Measurements from ENCODE around the gene TRIM4. TPM values are rescaled to one million over a fixed set of nuclear protein-coding genes. Genes with fewer than 3 reads are reported as not detected.
"Not testable (repeated sequence)": the region's sequence is repeated elsewhere in the genome, so short reads cannot be mapped to it uniquely, and the experiment has no call there.

TRIM4 gene
- total RNA-seq, 2 experiments from 2014 or later, result 26.7 to 28.0 TPM

- H3K36me3 Mint-ChIP-seq (ENCODE audit: low read depth), result peaks cover 39% of the 10 kb centered on the region
- H3K27ac Mint-ChIP-seq, result peak overlapping the region; percentile 98
- H3K4me1 Mint-ChIP-seq (ENCODE audit: low read depth), result peaks cover 36% of the 10 kb centered on the region
- H3K4me3 Mint-ChIP-seq, result peak overlapping the region; percentile 97
- ATAC-seq (no peak), DNase-seq (no peak)
- no peaks in the 10 kb centered on the region for H3K9me3 Mint-ChIP-seq (ENCODE audit: insufficient read depth)
- POLR2A ChIA-PET, result interaction anchor here (0.6 to 2.4 kb wide), 24 partner anchors 9 to 569 kb away, joined by 3 to 13 read pairs (median 4); partner anchors contain the start of genes GJC3, MBLAC1, MCM7 and ZKSCAN1
- peaks cover 2% of the 10 kb centered on the region for H3K27me3 Mint-ChIP-seq (ENCODE audit: low read depth)
- CTCF ChIA-PET, result interaction anchor here (1.1 to 10.4 kb wide), 13 partner anchors 10 to 360 kb away, joined by 3 to 168 read pairs (median 9); partner anchors contain the start of genes AZGP1, GJC3 and ZKSCAN1
Measured at GRCh38 chr7:99919814-99920112, 433 bp upstream of the TRIM4 start.

- Mint-ChIP-seq H3K36me3 (ENCODE audit: low read depth) (peaks cover 36% of the 10 kb centered on the region), H3K9me3 (ENCODE audit: insufficient read depth) (no peaks in the 10 kb centered on the region), H3K4me1 (ENCODE audit: low read depth) (peaks cover 20% of the 10 kb centered on the region), H3K4me3 (no peak overlapping the region), H3K27ac (no peak overlapping the region), H3K27me3 (ENCODE audit: low read depth) (no peaks in the 10 kb centered on the region)
- POLR2A ChIA-PET, result no interaction called here
- ATAC-seq, result no peak
- CTCF ChIA-PET, result interaction anchor here (0.6 to 10.4 kb wide), 3 partner anchors 59 to 79 kb away, joined by 3 to 168 read pairs (median 4); no protein-coding TSS in a partner anchor
- no peak for DNase-seq
Measured at GRCh38 chr7:99910976-99911375, 8.4 kb downstream of the TRIM4 start.

- no peaks in the 10 kb centered on the region for H3K27me3 Mint-ChIP-seq (ENCODE audit: low read depth)
- H3K4me1 Mint-ChIP-seq (ENCODE audit: low read depth), result peaks cover 15% of the 10 kb centered on the region
- H3K36me3 Mint-ChIP-seq (ENCODE audit: low read depth), result peaks cover 70% of the 10 kb centered on the region
- no peak overlapping the region for H3K27ac Mint-ChIP-seq
- H3K4me3 Mint-ChIP-seq, result no peak overlapping the region
- DNase-seq (no peak), ATAC-seq (no peak)
- ChIA-PET CTCF (no interaction called here), POLR2A (no interaction called here)
- peaks cover 6% of the 10 kb centered on the region for H3K9me3 Mint-ChIP-seq (ENCODE audit: insufficient read depth)
Measured at GRCh38 chr7:99901581-99901980, 17.7 kb downstream of the TRIM4 start.

- POLR2A ChIA-PET, result no interaction called here
- peaks cover 15% of the 10 kb centered on the region for H3K4me1 Mint-ChIP-seq (ENCODE audit: low read depth)
- CTCF ChIA-PET, result no interaction called here
- H3K27ac Mint-ChIP-seq, result no peak overlapping the region
- H3K4me3 Mint-ChIP-seq, result no peak overlapping the region
- no peak for ATAC-seq
- H3K27me3 Mint-ChIP-seq (ENCODE audit: low read depth), result no peaks in the 10 kb centered on the region
- no peak for DNase-seq
- peaks cover 63% of the 10 kb centered on the region for H3K36me3 Mint-ChIP-seq (ENCODE audit: low read depth)
- peaks cover 6% of the 10 kb centered on the region for H3K9me3 Mint-ChIP-seq (ENCODE audit: insufficient read depth)
Measured at GRCh38 chr7:99899830-99900519, 19.4 kb downstream of the TRIM4 start.

GRCh38 chr7:99898836-99899235 lies 20.5 kb downstream of the TRIM4 start:
- peaks cover 6% of the 10 kb centered on the region for H3K9me3 Mint-ChIP-seq (ENCODE audit: insufficient read depth)
- POLR2A ChIA-PET, result no interaction called here
- H3K36me3 Mint-ChIP-seq (ENCODE audit: low read depth), result peaks cover 61% of the 10 kb centered on the region
- CTCF ChIA-PET, result no interaction called here
- no peak for DNase-seq
- H3K27me3 Mint-ChIP-seq (ENCODE audit: low read depth), result no peaks in the 10 kb centered on the region
- no peak overlapping the region for H3K27ac Mint-ChIP-seq
- no peak for ATAC-seq
- no peak overlapping the region for H3K4me3 Mint-ChIP-seq
- H3K4me1 Mint-ChIP-seq (ENCODE audit: low read depth), result peaks cover 15% of the 10 kb centered on the region

GRCh38 chr7:99898023-99898357 lies 21.3 kb downstream of the TRIM4 start:
- no peaks in the 10 kb centered on the region for H3K27me3 Mint-ChIP-seq (ENCODE audit: low read depth)
- peaks cover 6% of the 10 kb centered on the region for H3K9me3 Mint-ChIP-seq (ENCODE audit: insufficient read depth)
- peaks cover 15% of the 10 kb centered on the region for H3K4me1 Mint-ChIP-seq (ENCODE audit: low read depth)
- no peak for DNase-seq
- ChIA-PET CTCF (no interaction called here), POLR2A (no interaction called here)
- peak overlapping the region; percentile 45 for H3K27ac Mint-ChIP-seq
- ATAC-seq, result no peak
- H3K36me3 Mint-ChIP-seq (ENCODE audit: low read depth), result peaks cover 56% of the 10 kb centered on the region
- no peak overlapping the region for H3K4me3 Mint-ChIP-seq

GRCh38 chr7:99897322-99898022 lies 21.9 kb downstream of the TRIM4 start:
- ATAC-seq (no peak), DNase-seq (no peak)
- ChIA-PET CTCF (no interaction called here), POLR2A (interaction anchor here (1.4 kb wide), 1 partner anchor 338 kb away, joined by 3 read pairs; no protein-coding TSS in a partner anchor)
- Mint-ChIP-seq H3K4me3 (no peak overlapping the region), H3K36me3 (ENCODE audit: low read depth) (peaks cover 56% of the 10 kb centered on the region), H3K27ac (peak overlapping the region; percentile 45), H3K4me1 (ENCODE audit: low read depth) (peaks cover 15% of the 10 kb centered on the region), H3K27me3 (ENCODE audit: low read depth) (no peaks in the 10 kb centered on the region), H3K9me3 (ENCODE audit: insufficient read depth) (peaks cover 6% of the 10 kb centered on the region)

- Mint-ChIP-seq H3K4me3 (no peak overlapping the region), H3K4me1 (ENCODE audit: low read depth) (peaks cover 15% of the 10 kb centered on the region), H3K27ac (no peak overlapping the region), H3K27me3 (ENCODE audit: low read depth) (no peaks in the 10 kb centered on the region), H3K36me3 (ENCODE audit: low read depth) (peaks cover 60% of the 10 kb centered on the region), H3K9me3 (ENCODE audit: insufficient read depth) (peaks cover 6% of the 10 kb centered on the region)
- ChIA-PET CTCF (no interaction called here), POLR2A (no interaction called here)
- DNase-seq (no peak), ATAC-seq (no peak)
Measured at GRCh38 chr7:99894738-99895137, 24.6 kb downstream of the TRIM4 start.

GRCh38 chr7:99893280-99893679 lies 26.1 kb downstream of the TRIM4 start:
- CTCF ChIA-PET, result no interaction called here
- no peaks in the 10 kb centered on the region for H3K27me3 Mint-ChIP-seq (ENCODE audit: low read depth)
- ATAC-seq, result no peak

GRCh38 chr7:99890348-99890747 lies 29.0 kb downstream of the TRIM4 start:
- not testable (repeated sequence) for H3K27ac Mint-ChIP-seq; H3K4me1 Mint-ChIP-seq (ENCODE audit: low read depth)

More at GRCh38 chr7:99893280-99893679, 26.1 kb downstream of the TRIM4 start:
- Mint-ChIP-seq H3K4me3 (no peak overlapping the region), H3K27ac (no peak overlapping the region), H3K9me3 (ENCODE audit: insufficient read depth) (peaks cover 6% of the 10 kb centered on the region), H3K4me1 (ENCODE audit: low read depth) (peaks cover 9% of the 10 kb centered on the region), H3K36me3 (ENCODE audit: low read depth) (peaks cover 53% of the 10 kb centered on the region)
- POLR2A ChIA-PET, result no interaction called here
- DNase-seq, result no peak

GRCh38 chr7:99888366-99888765 lies 31.0 kb downstream of the TRIM4 start:
- ATAC-seq; H3K27ac Mint-ChIP-seq; POLR2A ChIA-PET; H3K4me1 Mint-ChIP-seq (ENCODE audit: low read depth); H3K4me3 Mint-ChIP-seq; H3K9me3 Mint-ChIP-seq (ENCODE audit: insufficient read depth); H3K27me3 Mint-ChIP-seq (ENCODE audit: low read depth); DNase-seq; CTCF ChIA-PET: not testable (repeated sequence)
- peaks cover 50% of the 10 kb centered on the region for H3K36me3 Mint-ChIP-seq (ENCODE audit: low read depth)

More at GRCh38 chr7:99890348-99890747, 29.0 kb downstream of the TRIM4 start:
- H3K9me3 Mint-ChIP-seq (ENCODE audit: insufficient read depth); DNase-seq; H3K4me3 Mint-ChIP-seq; H3K27me3 Mint-ChIP-seq (ENCODE audit: low read depth); ATAC-seq: not testable (repeated sequence)
- CTCF ChIA-PET, result interaction anchor here (1.3 kb wide), 1 partner anchor 130 kb away, joined by 3 read pairs; no protein-coding TSS in a partner anchor
- POLR2A ChIA-PET, result interaction anchor here (0.6 kb wide), 1 partner anchor 91 kb away, joined by 5 read pairs; no protein-coding TSS in a partner anchor
- peaks cover 49% of the 10 kb centered on the region for H3K36me3 Mint-ChIP-seq (ENCODE audit: low read depth)

- DNase-seq, result no peak
- Mint-ChIP-seq H3K36me3 (ENCODE audit: low read depth) (peaks cover 10% of the 10 kb centered on the region), H3K4me3 (no peak overlapping the region), H3K27me3 (ENCODE audit: low read depth) (no peaks in the 10 kb centered on the region), H3K9me3 (ENCODE audit: insufficient read depth) (no peaks in the 10 kb centered on the region), H3K4me1 (ENCODE audit: low read depth) (no peaks in the 10 kb centered on the region), H3K27ac (no peak overlapping the region)
- ChIA-PET POLR2A (no interaction called here), CTCF (no interaction called here)
- no peak for ATAC-seq
Measured at GRCh38 chr7:99881370-99881769, 38.0 kb downstream of the TRIM4 start.

Measured in activated CD8-positive, alpha-beta T cell treated with anti-CD3 and anti-CD28 coated beads, Interleukin-2, amount 10 ng/mL, durations not matched to agents 7 days and 5 days (primary cell).